ENCODE results near the gene PHETA1.
A peak's percentile ranks its signal among the peaks of the same experiment; 100 is the strongest.

The PHETA1 gene

DNA sequence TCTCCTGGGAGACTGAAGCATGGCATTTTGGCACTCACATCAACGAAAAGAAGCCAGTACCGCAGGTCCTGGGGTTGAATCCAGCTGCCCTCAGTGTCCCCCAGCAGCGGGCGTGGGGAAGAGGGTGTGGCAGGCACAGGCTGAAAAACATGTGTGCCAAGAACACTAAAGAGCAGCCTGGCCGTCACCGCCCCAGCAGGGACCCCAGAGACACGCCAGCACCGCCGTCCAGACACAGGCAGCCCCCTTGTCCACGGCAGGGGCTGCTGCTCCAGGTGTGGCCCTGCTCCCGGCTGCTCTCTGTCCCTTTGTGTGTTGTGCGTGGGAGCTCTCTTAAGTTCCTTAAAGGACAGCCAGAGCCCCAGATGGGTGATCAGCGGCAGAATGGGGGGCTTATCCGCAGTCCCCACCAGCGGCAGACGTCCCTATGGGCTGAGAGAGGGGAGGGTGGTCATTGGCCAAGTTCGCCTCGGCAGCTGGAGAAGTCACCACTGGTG is 556 bp downstream of the PHETA1 start:
- DNase-seq, result no peak

DNA sequence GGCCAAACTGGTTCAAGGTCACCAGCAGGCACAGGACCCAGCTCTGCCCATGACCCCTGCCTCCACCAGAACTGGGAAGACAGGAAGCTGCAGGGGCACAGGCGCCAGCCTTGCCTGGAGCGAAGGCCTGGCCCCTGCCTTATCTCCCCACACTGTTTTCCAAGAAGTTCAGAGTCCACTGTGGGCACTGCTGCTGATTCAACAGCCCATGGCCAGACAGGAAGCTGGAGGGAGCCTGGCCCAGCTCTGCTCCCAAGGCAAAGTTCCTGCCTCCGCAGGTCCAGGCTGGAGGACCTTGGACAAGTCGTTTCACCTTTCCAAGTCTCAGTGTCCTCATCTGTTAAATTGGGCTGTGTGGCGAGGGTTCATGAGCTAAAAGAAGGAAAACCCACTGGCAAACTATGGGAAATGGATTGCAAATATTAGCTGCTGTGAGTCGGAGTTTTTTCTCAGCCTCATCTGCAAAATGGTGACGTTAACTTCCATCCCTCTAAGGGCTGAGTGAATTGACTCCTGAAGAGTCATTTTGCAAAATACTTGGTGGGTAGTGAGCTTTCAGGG is 1.2 kb downstream of the PHETA1 start:
- DNase-seq, result no peak

DNA sequence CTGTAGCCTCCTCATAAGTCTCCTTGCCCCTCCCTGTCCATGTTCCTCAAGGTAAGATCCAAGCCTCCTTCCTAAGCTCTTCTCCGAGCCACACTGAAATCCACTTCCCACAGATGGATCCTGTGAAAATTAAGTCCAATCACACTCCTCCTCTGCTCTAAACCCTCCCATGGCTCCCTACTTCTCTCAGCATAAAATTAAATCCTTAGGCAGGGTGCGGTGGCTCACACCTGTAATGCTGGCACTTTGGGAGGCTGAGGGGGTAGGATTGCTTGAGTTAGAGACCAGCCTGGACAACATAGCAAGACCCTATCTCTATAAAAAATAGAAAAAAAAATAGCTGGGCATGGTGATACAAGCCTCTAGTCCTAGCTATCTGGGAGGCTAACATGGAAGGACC is 2.3 kb downstream of the PHETA1 start:
- DNase-seq, result no peak

DNA sequence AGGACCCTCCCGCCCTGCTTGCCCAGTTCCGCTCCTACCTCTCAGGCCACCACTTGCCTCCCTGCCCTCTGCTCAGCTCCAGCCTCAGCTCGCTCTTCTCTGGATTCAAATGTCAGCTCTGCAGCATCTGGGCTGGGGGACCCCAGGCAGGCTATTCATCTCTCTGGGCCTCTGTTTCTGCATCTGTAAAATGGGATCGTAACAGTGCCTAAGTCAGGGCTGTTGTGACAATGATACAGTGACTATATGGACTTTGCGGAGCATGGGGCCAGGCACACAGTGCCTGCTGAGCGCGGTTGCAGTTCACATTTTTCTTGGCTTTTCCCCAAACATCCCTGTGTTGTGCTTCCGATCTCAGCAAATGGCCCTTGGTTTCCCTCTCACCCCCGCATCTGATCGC is 2.8 kb downstream of the PHETA1 start:
- no peak for DNase-seq

DNA sequence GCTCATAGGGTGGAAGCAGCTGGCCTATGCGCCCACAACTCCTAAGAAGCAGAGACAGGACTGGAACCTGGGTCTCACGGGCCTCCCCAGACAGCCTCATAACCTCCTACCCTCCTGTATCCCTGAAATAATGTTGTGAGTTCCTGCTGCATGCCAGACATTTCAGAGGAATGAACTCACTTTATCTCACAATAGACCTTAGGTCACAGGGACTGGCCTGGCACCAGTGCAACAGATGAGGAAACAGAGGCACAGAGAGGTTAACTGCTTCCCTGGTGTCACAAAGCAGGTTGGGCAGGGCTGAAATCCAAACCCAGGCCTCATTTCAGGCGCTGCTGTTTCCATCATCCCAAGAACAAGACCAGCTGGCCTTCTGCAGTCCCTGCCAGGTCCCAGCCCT is 5.3 kb downstream of the PHETA1 start:
- DNase-seq, result no peak

DNA sequence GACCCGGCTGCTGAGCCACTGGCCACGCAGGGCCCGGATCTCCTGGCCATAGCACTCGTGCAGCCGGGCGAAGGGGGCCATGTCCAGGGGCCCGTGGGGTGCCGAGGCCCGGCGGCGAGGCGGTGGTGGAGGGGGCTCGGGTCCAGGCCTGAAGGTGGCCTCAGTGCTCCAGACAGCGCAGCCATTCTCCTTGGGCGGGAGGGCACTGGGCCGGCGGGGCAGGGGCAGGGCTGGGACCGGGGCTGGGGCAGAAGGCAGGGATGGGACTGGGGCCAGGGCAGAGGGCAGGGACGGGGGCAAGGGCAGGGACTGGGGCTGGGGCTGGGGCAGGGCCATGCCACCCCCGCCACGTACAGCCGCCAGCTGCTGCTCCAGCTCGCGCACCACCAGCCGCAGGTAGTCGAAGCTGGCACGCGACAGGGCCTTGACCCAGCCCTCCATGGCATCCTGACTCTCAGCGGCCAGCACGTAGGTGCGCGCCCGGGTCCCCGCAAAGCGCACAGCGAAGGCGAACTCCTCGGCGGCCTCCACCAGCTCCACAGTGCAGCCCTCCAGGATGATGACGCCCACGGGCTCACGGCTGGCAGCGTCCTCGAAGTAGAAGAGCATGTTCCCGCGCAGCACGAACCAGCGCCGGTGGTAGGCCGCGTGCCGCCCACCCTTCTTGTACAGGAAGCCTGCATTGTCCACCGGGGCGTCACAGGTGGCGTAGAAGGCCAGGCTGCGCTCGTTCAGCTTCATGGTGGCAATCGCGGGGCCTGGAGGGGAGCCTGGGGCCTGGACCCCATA is 6.0 kb downstream of the PHETA1 start:
- no peak for DNase-seq

DNA sequence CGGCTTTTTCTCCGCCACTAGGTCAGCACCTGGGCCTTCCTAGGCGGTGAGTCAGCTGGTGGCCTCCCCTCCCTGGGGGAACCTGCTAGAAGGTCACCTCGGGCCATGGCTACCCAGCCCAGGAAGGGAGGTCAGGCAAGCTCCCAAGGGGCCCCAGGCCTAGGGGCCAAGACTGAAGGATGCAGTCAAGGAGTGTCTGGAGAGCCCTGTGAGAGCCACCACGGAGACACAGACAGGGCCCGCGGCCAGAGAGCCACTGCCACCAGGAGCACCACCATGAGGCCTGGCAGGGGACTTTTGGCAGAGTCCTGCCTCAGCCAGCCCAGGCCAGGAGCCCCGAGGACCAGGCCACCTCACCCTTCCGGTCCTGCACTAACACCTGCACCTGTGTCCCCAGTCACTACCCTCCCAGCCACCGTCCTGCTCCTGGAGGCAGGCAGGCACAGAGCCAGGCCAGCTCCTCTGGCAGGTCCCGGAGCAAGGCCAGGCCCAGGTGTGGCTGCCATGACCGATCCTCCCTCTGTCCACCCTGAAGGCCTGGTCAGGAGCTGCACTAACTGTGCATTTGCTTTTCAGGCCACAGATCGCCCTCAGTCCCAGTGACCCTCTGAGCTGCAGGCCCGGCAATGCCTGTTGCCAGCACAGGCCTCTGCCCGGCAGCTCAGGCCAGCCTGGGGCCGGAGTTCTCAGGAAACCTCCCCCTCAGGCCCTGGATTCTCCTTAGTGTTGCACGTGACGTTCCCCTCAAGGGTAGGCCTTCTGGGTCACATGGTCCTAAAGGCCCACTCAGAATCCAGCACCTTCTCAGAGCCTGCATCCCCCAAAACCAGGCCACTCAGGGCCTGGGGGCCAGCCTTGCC is 6.9 kb downstream of the PHETA1 start:
- DNase-seq, result no peak

DNA sequence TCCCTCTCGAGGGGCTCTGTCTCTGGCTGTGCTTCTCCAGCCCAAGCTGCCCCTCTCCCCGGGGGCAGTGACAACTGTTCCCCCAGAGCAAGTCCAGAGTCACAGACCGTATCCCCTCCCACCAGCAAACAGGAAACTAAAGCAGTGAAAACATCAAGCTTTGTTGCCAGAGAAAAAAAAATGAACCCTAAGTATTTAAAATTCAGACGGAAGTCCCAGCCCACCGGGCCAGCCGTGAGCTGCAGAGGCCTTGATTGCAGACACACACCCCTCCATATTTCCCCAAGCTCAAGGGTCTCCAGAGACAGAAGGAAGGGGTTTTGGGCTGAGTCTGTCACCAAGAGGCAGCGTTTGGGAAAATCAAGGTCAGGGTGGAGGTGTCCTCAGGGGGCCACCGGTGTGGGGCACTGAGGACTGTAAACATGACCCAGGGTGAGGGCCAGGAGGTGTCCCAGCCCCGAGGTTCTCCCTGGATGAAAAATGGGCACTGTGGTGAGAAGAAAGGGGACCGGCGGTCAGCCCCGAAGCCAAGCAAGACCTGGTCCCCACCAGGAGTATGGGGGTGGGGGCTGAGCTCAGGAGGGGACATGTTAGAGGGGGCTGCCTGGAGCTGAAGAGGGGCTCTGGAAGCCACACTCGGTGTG is 7.7 kb downstream of the PHETA1 start:
- DNase-seq, result no peak

DNA sequence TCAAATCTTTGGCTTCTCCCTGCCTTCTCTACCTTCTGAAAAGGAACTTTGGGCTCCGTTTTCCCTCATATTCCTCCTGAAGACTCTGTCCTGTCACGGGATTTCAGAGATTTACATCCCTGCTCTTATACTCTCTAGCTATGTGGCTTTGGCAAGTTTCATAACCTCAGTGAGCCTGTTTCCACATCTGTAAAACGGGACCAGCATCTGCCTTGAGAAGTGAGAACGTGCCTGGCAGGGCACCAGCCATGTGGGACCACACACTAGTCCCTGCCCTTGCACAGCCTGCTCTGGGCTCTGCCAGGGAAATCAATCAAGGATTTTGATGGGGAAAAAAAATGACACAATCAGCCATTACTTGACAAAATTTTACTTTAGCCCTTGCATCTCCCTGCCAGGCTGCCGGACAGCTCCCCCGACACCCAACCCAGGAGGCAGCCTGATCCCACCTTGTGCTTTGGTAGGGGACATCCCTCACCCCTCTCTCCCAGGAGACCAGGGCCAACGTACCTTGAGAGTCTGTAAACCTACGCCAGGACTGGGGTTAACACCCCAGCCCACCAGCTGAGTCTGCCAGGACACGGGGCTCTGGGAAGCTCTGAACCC is 8.5 kb downstream of the PHETA1 start:
- DNase-seq, result no peak

DNA sequence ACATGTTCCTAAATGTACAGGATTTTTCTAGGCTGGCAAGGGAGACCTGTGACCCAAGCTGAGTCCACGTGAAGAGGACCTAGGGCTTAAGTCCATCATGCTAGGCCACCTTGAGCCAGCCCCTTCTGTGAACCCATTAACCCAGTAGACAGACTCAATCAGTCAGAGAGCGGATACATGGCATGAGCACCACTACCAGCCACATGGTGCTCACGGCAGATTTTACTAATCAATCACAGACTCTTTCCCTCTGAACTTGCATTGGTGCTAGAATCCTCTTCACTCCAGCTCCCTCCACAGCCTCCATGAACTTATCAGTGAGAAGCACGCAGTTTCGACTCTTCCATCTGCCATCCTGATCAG is 9.0 kb downstream of the PHETA1 start:
- no peak for DNase-seq

DNA sequence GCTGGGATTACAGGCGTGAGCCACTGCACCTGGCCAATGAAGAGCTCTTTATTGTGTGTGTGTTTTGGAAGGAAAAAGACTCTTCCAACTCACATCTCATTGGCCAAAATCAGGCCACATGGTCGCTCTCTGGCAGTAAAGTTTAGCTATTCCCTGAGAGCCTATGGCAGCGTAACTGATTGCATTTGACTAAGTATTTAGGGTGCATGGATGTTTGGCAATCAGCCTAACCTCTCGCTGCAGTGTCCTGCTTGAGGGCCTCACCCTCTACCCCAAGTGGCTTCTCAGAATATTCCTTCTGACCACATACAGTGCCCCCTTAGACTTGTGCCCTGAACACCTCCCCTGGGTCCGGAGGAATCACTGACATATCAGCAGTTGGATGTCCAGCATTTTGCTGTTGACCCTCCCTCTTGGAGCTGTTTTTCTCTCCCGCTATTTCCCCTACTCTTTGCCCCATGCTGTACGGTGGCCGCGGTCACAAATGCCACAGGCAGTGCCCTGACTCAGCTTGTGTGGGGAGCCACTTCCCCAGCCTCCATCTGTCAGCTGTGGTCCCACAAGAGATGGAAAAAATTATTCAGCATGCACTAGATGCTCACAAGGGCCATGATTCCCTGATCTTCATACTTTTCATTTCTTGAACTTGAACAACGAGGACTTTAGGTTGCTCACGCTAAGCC is 9.5 kb downstream of the PHETA1 start:
- peak; percentile 36 for DNase-seq

DNA sequence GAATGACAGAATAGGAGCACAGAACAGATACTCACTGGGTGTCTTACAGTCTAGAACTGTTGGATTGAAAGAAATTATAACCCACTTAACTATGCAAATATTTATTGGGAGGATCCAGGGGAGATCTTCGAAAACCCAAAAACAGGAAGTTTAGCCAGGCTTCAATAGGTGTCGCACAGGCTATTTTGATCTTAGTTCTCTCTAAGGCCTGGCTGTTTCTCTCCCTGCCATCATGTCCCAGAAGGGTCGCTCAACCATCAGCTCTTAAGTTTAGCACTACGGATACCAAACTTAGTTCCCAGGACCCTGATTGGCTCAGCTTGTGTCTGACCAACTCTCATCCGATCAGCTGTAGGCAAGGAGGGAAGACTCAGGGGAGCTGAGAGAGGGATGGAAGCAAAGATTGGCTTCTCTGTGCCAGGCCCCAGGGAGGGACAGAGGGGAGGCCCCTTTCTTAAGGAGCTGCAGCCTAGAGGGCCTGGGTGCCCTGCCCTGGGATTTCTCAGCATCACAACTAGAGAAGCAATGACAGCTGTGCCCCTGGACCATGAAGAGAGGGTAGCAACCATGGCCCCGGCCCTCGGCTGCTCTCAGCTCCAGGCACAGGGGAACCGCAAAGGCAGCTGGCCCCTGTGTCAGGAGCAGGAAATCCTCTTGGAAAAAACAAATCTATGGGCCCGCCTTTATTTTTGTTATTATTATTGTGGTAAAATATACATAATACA is 13.5 kb downstream of the PHETA1 start:
- no peak for DNase-seq

DNA sequence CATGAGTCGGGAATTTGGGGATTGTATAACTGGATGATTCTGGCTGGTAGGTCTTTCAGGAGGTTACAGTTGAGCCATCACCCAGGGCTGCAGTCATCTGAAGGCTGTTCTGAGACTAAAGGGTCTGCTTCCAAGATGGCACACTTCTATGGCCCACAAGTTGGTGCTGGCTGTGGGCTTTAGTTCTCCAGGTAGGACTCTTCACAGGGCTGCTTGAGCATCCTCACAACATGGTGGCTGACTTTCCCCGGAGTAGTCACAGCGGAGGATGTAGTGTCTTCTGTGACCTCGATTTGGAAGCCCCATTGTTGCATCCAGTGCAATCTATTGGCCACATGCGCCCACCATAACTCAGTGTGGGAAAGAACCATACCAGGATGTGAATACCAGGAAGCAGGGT is 14.4 kb downstream of the PHETA1 start:
- no peak for DNase-seq

DNA sequence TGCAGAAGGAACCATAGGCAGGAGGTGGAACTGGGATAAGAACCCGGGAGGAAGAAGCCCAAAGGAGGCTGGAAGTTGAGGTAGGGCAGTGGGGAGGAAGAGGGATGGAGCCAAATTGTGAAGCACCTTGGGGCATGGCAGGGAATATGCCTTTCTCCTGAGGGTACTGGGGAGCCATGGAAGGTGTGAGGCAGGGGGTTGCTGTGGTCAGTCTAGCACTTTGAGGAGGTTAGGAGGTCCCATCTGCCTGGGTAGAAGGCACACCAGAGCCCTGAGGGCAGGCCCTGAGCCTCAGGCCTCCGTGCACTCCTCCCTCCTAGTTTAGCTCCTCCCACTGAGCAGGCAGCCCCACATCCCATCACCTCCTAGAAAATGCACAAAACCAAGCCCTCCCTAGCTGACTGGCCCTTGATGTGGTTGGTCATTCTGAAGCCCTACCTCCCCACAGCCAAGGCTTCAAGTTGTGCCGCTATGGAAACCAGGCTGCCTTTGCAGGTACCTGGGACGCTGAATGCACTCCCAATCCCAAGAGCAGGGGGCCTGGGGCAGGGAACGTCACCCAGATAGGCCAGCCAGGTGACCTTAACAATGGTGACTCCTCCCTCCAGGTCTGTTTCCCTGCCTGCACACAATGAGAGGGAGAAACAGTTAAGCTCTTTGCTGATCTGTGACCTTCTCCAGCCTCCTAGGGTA is 15.1 kb downstream of the PHETA1 start:
- no peak for DNase-seq

DNA sequence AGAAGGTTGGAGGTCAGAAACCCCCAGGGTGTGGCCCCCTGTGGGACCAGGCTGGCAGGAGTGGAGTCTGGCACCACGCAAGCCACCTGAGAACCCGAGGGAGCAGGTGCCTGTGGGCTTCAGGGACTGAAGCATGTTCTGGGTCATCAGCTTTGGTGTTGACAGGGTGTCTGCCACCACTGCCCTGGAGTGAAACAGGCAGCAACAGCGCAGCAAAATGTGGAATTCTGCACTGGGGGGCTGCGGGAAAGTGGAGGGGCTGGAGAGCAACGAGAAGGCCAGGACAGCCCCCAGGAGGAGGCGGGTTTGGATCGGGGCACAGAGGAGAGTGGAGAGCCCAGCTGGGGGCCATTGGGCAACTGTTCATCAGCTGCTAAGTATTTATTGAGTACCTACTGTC is 15.9 kb downstream of the PHETA1 start:
- no peak for DNase-seq

DNA sequence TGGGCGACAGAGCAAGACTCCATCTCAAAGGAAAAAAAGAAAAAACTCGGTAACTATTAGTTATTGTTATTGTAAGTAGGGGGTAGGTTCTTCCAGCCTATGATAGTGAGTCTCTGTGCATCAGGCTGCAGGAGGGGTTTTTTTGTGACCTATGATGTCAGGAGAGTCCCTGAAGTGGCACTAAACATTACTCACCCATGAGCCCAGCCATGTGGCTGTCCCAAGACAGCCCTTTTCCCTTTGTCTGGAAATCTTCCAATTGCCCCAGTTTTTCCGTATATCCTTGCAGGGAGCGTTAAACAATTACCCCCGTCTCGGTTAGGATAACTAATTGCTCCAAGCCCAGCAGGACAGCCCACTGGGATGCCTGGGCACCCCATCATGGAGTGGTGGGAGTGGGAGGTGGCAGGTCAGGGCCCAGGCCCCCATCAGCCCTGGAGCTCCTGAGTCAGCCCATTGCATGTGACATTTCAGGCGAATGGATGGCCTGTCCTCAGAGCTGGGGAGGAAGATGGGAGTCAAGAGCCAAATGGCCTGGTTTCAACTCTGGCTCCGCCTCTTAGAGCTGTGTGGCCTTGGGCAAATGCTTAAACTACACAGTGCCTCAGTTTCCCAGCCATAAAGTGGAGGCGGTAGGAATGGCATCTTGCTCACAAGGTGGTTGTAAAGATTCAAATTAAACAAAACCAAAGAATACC is 16.4 kb downstream of the PHETA1 start:
- no peak for DNase-seq

DNA sequence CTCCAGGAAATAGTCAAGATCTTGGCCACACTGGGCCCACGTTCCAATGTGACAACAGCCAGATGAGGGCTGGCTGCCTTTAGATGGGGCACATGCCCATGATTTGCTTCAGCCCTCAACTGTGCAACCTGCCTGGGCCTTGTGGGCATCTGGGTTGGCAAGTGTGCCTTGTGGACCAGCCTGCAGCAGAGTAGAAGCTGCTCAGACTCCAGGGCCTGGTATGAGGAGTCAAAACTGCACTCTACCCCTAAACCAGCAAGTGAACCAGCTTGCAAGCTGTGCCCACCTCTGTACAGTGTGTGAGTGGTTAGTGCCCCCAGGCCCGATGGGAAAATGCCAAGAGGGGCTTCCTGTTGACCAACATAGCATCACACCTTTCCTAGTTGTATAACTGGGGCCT is 17.9 kb downstream of the PHETA1 start:
- DNase-seq, result no peak

DNA sequence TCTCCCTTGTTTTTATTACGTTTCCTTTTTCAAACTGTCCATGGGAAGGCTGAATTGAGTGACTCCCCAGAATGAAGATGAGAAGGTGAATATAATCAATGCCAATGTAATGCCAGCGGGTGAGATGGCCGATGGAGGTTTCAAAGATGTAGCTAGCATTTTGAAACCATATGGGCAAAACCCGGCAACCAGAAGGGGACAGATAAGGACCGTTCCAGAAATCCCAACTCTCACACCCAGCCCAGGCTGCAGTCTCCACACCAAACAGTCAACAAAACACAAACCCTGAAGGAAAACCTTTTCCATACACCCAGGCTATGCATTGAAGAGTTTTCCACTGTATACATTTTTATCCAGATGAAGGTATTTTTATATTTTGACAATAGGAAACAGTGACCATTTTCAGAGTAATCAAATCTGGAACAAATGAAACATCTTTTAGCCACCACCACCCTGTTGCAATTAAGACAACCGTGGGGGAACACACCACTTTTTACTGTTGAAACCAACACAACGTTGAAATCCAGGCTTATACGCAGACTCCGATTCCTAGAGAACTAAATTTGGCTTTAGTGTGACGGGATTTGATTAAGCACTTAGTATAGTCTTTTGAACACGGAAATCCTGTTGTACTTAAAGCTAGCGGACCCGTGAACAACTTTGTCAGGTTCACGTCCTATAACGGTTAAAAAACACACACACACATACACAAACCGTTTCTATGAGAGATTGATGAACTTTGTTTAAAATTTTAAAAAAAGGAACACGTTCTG is 19.0 kb downstream of the PHETA1 start:
- DNase-seq, result no peak

DNA sequence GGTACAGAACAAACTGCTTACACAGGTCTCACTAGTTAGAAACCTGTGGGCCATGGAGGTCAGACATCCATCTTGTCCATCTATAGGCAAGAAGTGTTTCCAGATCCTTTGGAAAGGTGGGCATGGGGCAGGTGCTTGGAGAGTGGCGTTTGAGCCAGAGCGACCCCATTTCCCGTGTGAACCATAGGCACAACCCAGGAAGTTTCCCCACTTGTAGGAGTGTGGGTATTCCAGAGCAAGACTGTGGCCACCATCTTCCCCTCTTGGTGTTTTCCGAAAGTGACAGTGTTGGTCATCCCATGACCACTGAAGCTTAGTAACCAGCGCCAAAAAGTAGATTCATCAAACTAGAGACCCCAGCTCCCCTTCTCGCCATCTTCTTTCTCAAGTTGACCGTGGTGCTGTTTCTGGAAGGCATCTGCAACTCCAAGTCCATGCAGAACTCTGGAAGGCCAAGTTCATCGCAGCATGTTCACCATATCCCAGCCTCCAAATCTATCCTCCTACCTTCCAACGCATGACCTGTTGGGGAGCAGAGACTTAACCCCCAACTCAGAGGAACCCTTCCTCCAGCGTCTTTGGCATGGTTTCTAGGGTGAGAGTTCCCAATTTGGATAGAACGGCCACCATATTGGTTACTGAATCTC is 19.7 kb downstream of the PHETA1 start:
- no peak for DNase-seq

All from stimulated activated naive CD4-positive, alpha-beta T cell treated with Interleukin-2 at 50 U/mL for 16 hours (primary cell).